ENCODE measurements around the gene BICD2.

- TF ChIP-seq EZH2 (IDR thresholded peaks at IDR 0.05; ENCODE audit: insufficient read depth, poor library complexity, severe bottlenecking), result no peak
- TF ChIP-seq EZH2phosphoT487 (IDR thresholded peaks at IDR 0.05; ENCODE audit: insufficient read depth, low read depth), result no peak
Observed at GRCh38 chr9:92720209-92720765, 44.3 kb downstream of the BICD2 start.
